Sigmoid colon (tissue), 7 donors: ENCODE data around the gene WDR33. TPM values are rescaled to one million over a fixed set of nuclear protein-coding genes. Genes with fewer than 3 reads are reported as not detected.

Source experiments
- DNase-seq: peaks from one replicate; pipeline ENCODE4 v3.0.0-alpha.2; 2019
- H3K27ac ChIP-seq, 4 donors: fragments of 200-600 bp; sonication (generic); one replicate each; pipeline ENCODE4 v1.5.1; 2016 to 2019; ENCODE audit warnings: mild to moderate bottlenecking in 1 of 4
- H3K27me3 ChIP-seq, 3 donors: fragments of 200-600 bp; sonication (generic); one replicate each; pipeline ENCODE4 v1.5.1; 2019; ENCODE audit warnings: mild to moderate bottlenecking in 1 of 3
- H3K36me3 ChIP-seq, 4 donors: fragments of 200-600 bp; sonication (generic); one replicate each; pipeline ENCODE4 v1.5.1; 2016 to 2019
- H3K4me1 ChIP-seq, 4 donors: fragments of 200-600 bp; sonication (generic); one replicate each; pipeline ENCODE4 v1.5.1; 2017 to 2019
- H3K4me3 ChIP-seq, 4 donors: fragments of 200-600 bp; sonication (generic); one replicate each; pipeline ENCODE4 v1.5.1; 2017 to 2019; ENCODE audit warnings: mild to moderate bottlenecking in 2 of 4, moderate library complexity in 1 of 4
- H3K9me3 ChIP-seq, 4 donors: fragments of 200-600 bp in 3 of 4; sonication (generic) in 3 of 4; one replicate each; pipeline versions ENCODE4 v1.5.1 to v1.6.1; 2013 to 2019
- EP300 ChIP-seq, 4 donors: sonication (generic); formaldehyde crosslinking; IDR thresholded peaks; one replicate each; pipeline ENCODE4 v1.6.1; 2017; ENCODE audit warnings: antibody characterized with exemption in 4 of 4
- POLR2A ChIP-seq, 2 donors: fragments of 450-650 bp; IDR thresholded peaks; one replicate each; pipeline ENCODE4 v1.6.1; 2016; ENCODE audit warnings: antibody characterized with exemption in 2 of 2, mild to moderate bottlenecking in 2 of 2, moderate library complexity in 2 of 2
- POLR2AphosphoS5 ChIP-seq, 4 donors: sonication (generic); formaldehyde crosslinking; IDR thresholded peaks; one replicate each; pipeline ENCODE4 v1.6.1; 2017; ENCODE audit warnings: antibody characterized with exemption in 4 of 4
- WGBS, 2 donors: extraction: QIAGEN DNeasy Blood & Tissue Kit; methylation state at CpG; one replicate each; pipeline ENCODE4 v1.1.7; 2013; 5-methylcytosine and 5-hydroxymethylcytosine counted together
- intact Hi-C: fragments of 100-400 bp; cut with DNase I; formaldehyde crosslinking; loops from one replicate; pipeline ENCODE4 v1.15.1; 2023
- polyA plus RNA-seq, 3 donors: library from polyadenylated mRNA; stranded (reverse); fragments of 200-250 nt; gene quantifications; one replicate each; pipeline ENCODE4 v1.2.3, GENCODE V29; 2013
- total RNA-seq, 4 donors: library from RNA; depleted of rRNA; stranded (reverse); fragments of >200 nt; gene quantifications; one replicate each; pipeline ENCODE4 v1.1.0, GENCODE V29; 2016
- TF ChIP-seq, protein P1 (sequence below), 4 experiments: fragments of 450-650 bp in 3 of 4; fragments of 200-600 bp in 1 of 4; IDR thresholded peaks; one replicate each; pipeline ENCODE4 v1.5.1; 2016 to 2019; ENCODE audit warnings: antibody characterized with exemption in 4 of 4, mild to moderate bottlenecking in 3 of 4, moderate library complexity in 2 of 4
- donor health status: healthy with polysubstance abuse.
- donor health status: Bipolar disorder and iron deficiency.
- donor health status: healthy.

The WDR33 gene
- total RNA-seq (10 to 100 TPM; 37.8 to 45.2 (median 44.3) TPM), polyA plus RNA-seq (10 to 100 TPM in 2 of 3 donors, 1 to 10 TPM in 1; 8.3 to 16.1 (median 10.8) TPM)

DNA sequence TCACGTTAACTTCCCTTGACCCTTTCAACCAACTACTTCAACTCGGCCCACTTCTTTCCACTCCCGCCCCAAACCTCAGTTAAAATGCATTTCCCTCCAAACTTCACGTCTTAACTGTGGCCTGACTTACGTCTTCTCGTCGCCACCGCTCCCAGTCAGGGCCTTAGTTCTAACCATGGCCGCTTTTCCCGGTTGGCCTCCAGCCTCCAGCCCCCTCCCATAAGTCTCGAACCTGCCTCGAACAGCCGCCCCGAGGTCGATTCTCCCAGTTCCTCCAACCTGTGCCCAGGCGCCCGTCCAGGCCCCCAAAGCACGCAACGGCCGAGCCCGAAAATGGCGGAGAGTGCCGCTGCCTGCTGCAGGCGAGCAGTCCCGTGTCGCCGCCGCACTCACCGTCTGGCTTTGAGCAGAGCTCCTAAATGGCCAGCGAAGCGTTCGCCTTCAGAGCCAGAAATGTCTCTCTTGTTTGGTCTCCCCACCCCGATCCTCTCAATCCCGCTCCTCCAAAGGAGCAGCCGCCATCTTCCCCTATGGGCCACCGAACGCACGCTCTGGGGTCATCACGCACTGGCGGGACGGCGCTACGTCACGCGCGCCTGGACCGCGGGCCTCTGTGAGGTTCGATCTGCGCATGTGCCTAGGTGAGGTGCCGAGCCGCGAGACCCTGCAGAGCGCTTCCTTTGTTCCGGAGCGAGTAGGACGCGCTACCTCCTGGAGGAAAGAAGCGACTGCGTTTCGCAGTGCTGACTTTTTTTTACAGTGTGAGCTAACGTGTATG lies at the start of gene WDR33:
WDR33 (minus strand) TSS at position 553 of the 778 bp plus-strand sequence. CDS start 40,190 bp downstream, outside the sequence.
- intact Hi-C loops, result loop anchor here (5.0 kb wide), 4 partner anchors 46 to 284 kb away; partner anchors contain the start of genes IWS1 and POLR2D
- peak within 1 kb of the TSS; percentile 82 to 94 (median 92) for H3K27ac ChIP-seq
- peak; percentile 95 for DNase-seq
- no peaks in the 10 kb centered on the region for H3K36me3 ChIP-seq
- peaks cover 0 to 41% (median 37%) of the 10 kb centered on the region in 4 donors for H3K4me1 ChIP-seq
- H3K9me3 ChIP-seq, result no peaks in the 10 kb centered on the region
- 0% methylated on average over 62 of the region's 62 CpGs for WGBS, 2 donors
- H3K4me3 ChIP-seq, result peak within 1 kb of the TSS; percentile 55 to 92 (median 71)
- no peaks in the 10 kb centered on the region for H3K27me3 ChIP-seq
- TF ChIP-seq EP300 (IDR thresholded peaks at IDR 0.05), result no peak
- TF ChIP-seq POLR2A (IDR thresholded peaks at IDR 0.05), result peak; percentile 55 to 61
- TF ChIP-seq POLR2AphosphoS5 (IDR thresholded peaks at IDR 0.05), result peak; percentile 86 to 92 (median 88)
- TF ChIP-seq, protein P1, sequence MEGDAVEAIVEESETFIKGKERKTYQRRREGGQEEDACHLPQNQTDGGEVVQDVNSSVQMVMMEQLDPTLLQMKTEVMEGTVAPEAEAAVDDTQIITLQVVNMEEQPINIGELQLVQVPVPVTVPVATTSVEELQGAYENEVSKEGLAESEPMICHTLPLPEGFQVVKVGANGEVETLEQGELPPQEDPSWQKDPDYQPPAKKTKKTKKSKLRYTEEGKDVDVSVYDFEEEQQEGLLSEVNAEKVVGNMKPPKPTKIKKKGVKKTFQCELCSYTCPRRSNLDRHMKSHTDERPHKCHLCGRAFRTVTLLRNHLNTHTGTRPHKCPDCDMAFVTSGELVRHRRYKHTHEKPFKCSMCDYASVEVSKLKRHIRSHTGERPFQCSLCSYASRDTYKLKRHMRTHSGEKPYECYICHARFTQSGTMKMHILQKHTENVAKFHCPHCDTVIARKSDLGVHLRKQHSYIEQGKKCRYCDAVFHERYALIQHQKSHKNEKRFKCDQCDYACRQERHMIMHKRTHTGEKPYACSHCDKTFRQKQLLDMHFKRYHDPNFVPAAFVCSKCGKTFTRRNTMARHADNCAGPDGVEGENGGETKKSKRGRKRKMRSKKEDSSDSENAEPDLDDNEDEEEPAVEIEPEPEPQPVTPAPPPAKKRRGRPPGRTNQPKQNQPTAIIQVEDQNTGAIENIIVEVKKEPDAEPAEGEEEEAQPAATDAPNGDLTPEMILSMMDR (IDR thresholded peaks at IDR 0.05), result peak in 1 of 4 experiments; percentile 11

DNA sequence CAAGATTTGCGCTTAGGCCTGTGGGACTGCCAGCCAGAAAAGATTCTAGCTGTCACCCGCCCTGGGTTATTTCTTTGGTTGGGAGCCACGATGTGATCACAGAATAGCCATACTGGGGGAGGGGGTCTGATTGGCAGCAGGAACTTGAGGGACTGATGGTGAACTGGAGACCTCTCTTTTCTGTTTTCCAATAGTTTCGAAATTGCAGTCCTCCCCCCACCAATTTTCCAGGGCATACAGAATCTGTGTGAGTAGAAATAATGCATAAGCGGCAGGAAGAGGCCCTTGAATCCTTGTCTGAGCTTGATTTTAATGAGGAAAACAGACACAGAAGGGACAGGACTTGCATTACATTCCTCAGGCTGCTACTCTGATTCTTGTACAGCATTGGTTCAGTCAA lies 49.2 kb upstream of the WDR33 start:
- intact Hi-C loops, result no loop called here
- TF ChIP-seq, protein P1 (IDR thresholded peaks at IDR 0.05), result no peak
- TF ChIP-seq EP300 (IDR thresholded peaks at IDR 0.05) (no peak), POLR2AphosphoS5 (IDR thresholded peaks at IDR 0.05) (no peak), POLR2A (IDR thresholded peaks at IDR 0.05) (no peak)

DNA sequence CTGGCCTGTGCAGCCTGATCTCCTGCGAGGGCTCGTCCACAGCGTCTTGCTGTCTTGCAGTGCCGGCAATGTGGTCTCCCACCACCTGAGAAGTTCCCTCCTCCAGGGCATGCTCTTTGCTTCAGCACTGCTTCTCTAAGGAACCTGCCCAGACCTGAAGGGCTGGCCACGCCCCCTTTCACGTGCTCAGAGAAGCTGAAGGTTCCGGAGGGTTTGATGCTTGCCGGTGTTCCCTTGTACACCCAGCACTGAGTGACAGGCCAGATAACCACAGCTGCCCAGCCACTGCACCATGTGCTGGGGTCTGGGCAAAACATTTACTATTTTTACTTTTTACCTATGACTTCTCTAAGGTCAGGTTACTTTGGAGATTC lies 48.7 kb upstream of the WDR33 start:
- Histone ChIP-seq H3K9me3 (no peaks in the 10 kb centered on the region), H3K27me3 (no peaks in the 10 kb centered on the region), H3K27ac (peak overlapping the region in 2 of 4 donors; percentile 11 to 14), H3K4me3 (no peak overlapping the region), H3K4me1 (peaks cover 0 to 37% (median 22%) of the 10 kb centered on the region in 4 donors), H3K36me3 (peaks cover 0 to 17% (median 10%) of the 10 kb centered on the region in 4 donors)
- no peak for DNase-seq
- no peak for TF ChIP-seq POLR2A (IDR thresholded peaks at IDR 0.05)
- no peak for TF ChIP-seq POLR2AphosphoS5 (IDR thresholded peaks at IDR 0.05)
- TF ChIP-seq EP300 (IDR thresholded peaks at IDR 0.05), result no peak
- intact Hi-C loops, result loop anchor here (5.0 kb wide), 1 partner anchor 47 kb away; the partner anchor contains the start of gene WDR33
- 6 to 10% methylated on average over 8 of the region's 8 CpGs for WGBS, 2 donors

More for the DNA sequence above, 49.2 kb upstream of the WDR33 start:
- Histone ChIP-seq H3K4me1 (peaks cover 0 to 33% (median 20%) of the 10 kb centered on the region in 4 donors), H3K27me3 (no peaks in the 10 kb centered on the region), H3K27ac (peak overlapping the region in 1 of 4 donors; percentile 14), H3K9me3 (no peaks in the 10 kb centered on the region), H3K36me3 (peaks cover 0 to 22% (median 13%) of the 10 kb centered on the region in 4 donors), H3K4me3 (no peak overlapping the region)
- WGBS, 2 donors, result 58 to 61% methylated on average over 5 of the region's 5 CpGs
- DNase-seq, result no peak

DNA sequence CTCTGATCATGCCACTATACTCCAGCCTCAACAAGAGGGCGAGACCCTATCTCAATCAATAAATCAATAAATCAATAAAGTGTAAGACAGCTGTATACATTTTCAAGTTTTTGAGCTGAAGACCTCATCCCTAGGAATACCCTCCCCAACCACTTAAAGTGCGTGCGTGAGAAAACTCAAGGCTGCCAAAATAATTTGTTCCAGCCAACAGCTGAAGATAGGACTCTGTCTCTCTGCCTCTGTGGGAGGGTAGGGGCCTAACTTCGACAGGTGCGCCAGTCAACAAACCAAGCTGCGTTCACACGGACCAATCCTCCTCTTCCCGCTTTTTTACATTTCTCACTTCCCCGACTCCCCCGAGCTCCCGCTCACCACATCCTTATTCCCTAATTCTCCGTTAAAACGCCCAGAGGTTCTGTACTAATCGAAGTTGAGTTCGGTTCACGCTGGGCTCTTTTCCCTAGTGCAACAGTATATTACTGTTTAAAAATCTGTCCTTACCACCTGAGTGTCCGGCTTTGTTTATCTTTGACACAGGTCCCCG lies 46.4 kb upstream of the WDR33 start:
- 1 to 4% methylated on average over 18 of the region's 18 CpGs for WGBS, 2 donors
- TF ChIP-seq POLR2AphosphoS5 (IDR thresholded peaks at IDR 0.05), result no peak
- TF ChIP-seq, protein P1 (IDR thresholded peaks at IDR 0.05), result no peak
- TF ChIP-seq POLR2A (IDR thresholded peaks at IDR 0.05), result no peak
- TF ChIP-seq EP300 (IDR thresholded peaks at IDR 0.05), result no peak
- intact Hi-C loops, result loop anchor here (5.0 kb wide), 1 partner anchor 45 kb away; the partner anchor contains the start of gene WDR33
- Histone ChIP-seq H3K27me3 (no peaks in the 10 kb centered on the region), H3K4me3 (peak overlapping the region; percentile 61 to 96 (median 89)), H3K9me3 (no peaks in the 10 kb centered on the region), H3K36me3 (peaks cover 0 to 6% (median 0%) of the 10 kb centered on the region in 4 donors), H3K27ac (peak overlapping the region; percentile 75 to 86 (median 84)), H3K4me1 (peaks cover 0 to 42% (median 25%) of the 10 kb centered on the region in 4 donors)
- DNase-seq, result no peak

DNA sequence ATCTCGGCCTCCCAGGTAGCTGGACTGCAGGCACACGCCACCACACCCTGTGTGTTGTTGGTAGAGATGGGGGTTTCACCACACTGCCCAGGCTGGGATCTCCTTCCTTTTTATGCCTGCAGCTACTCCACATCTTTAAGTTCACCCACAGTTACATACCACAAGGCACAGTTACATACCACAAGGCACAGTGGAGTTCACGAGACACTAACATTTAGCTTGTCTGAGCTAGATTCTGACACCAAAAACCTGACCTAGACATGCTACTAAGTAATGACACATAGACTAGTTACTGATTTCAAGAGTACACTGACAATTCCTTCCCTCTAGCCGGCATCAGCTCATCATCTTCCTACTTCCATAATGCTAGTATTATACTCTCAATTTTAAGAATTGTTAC lies 42.7 kb upstream of the WDR33 start:
- no peaks in the 10 kb centered on the region for H3K9me3 ChIP-seq
- DNase-seq, result no peak
- intact Hi-C loops, result no loop called here
- 86 to 91% methylated on average over 4 of the region's 4 CpGs for WGBS, 2 donors
- peaks cover 0 to 42% (median 17%) of the 10 kb centered on the region in 4 donors for H3K36me3 ChIP-seq
- H3K27me3 ChIP-seq, result no peaks in the 10 kb centered on the region
- no peak overlapping the region for H3K27ac ChIP-seq
- no peak overlapping the region for H3K4me3 ChIP-seq
- TF ChIP-seq, protein P1 (IDR thresholded peaks at IDR 0.05), result no peak
- no peak for TF ChIP-seq POLR2A (IDR thresholded peaks at IDR 0.05)
- TF ChIP-seq POLR2AphosphoS5 (IDR thresholded peaks at IDR 0.05), result no peak
- no peak for TF ChIP-seq EP300 (IDR thresholded peaks at IDR 0.05)
- peaks cover 0 to 36% (median 24%) of the 10 kb centered on the region in 4 donors for H3K4me1 ChIP-seq
